PC-9 (cell line): Measurements from ENCODE around the gene MAT1A.

Source experiments
- CTCF ChIP-seq: fragments of 200-600 bp; sonication (generic); conservative IDR thresholded peaks from 2 replicates; pipeline ENCODE4 v1.6.1; 2017; ENCODE audit warnings: mixed run types, antibody characterized with exemption, mild to moderate bottlenecking, moderate library complexity
- EZH2 ChIP-seq: fragments of 200-600 bp; sonication (generic); IDR thresholded peaks from 2 replicates; pipeline ENCODE4 v1.8.0; 2017; ENCODE audit warnings: antibody characterized with exemption, low read depth

- no peak for TF ChIP-seq CTCF
- no peak for TF ChIP-seq EZH2
Measured at GRCh38 chr10:80318742-80319141, 29.3 kb upstream of the MAT1A start.
